ENCODE measurements around the gene PLEKHB2.
A peak's percentile ranks its signal among the peaks of the same experiment; 100 is the strongest.
"Not testable (repeated sequence)": the region's sequence is repeated elsewhere in the genome, so short reads cannot be mapped to it uniquely, and the experiment has no call there.

The PLEKHB2 gene

DNA sequence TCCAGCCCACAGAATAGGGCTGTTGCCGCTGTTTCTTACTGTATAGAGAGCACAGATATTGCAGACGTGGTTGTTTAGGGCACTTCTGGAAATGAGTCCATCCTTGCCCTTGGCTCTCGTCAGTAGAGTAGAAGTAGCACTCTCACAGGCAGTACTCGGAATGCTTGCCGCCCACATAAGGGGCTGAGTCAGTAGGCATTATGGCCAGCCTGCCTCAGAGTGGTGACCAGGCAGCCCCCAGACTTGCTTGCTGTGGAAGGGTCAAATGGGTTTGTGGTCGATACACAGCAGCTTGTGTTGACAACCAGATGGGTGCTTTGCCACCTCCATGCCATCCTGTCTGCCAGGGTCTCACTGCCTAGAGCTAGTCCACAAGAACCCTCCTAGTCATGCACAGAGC, 38.7 kb downstream of the PLEKHB2 start:
- TF ChIP-seq, protein P1, sequence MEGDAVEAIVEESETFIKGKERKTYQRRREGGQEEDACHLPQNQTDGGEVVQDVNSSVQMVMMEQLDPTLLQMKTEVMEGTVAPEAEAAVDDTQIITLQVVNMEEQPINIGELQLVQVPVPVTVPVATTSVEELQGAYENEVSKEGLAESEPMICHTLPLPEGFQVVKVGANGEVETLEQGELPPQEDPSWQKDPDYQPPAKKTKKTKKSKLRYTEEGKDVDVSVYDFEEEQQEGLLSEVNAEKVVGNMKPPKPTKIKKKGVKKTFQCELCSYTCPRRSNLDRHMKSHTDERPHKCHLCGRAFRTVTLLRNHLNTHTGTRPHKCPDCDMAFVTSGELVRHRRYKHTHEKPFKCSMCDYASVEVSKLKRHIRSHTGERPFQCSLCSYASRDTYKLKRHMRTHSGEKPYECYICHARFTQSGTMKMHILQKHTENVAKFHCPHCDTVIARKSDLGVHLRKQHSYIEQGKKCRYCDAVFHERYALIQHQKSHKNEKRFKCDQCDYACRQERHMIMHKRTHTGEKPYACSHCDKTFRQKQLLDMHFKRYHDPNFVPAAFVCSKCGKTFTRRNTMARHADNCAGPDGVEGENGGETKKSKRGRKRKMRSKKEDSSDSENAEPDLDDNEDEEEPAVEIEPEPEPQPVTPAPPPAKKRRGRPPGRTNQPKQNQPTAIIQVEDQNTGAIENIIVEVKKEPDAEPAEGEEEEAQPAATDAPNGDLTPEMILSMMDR (IDR thresholded peaks at IDR 0.05; ENCODE audit: low read depth, low read length), result no peak
- H3K4me3 ChIP-seq (ENCODE audit: low read depth, low read length), result no peak overlapping the region
- in situ Hi-C loops (cut with HindIII; ENCODE audit: low sequenced_read_pairs), result no loop called here
- peak; percentile 20 for DNase-seq (ENCODE audit: low read depth, low spot score)

DNA sequence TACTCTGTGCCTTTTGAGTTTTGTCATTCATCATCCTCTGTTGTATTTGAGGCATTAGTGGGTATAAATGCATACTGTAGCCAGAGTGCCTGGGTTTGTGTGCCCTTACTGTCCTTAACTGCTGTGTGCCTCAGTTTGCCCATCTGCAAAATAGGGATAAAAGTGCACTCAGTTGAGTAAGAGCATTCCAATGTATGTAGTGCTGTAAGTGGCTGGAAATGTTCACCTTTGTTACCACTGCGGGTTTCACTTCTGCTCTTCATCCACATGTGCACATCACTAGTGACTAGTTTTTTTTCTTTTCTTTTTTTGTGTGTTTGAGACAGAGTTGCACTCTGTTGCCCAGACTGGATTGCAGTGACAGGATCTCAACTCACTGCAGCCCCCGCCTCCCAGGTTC, 39.9 kb downstream of the PLEKHB2 start:
- no peak for DNase-seq (ENCODE audit: low read depth, low spot score)
- TF ChIP-seq, protein P1 (IDR thresholded peaks at IDR 0.05; ENCODE audit: low read depth, low read length), result no peak
- no peak overlapping the region for H3K4me3 ChIP-seq (ENCODE audit: low read depth, low read length)
- in situ Hi-C loops (cut with HindIII; ENCODE audit: low sequenced_read_pairs), result no loop called here

GRCh38 chr2:131146231-131146630, 41.1 kb downstream of the PLEKHB2 start:
- no peak for DNase-seq (ENCODE audit: low read depth, low spot score)
- H3K4me3 ChIP-seq (ENCODE audit: low read depth, low read length), result no peak overlapping the region
- in situ Hi-C loops (cut with HindIII; ENCODE audit: low sequenced_read_pairs), result no loop called here
- TF ChIP-seq, protein P1 (IDR thresholded peaks at IDR 0.05; ENCODE audit: low read depth, low read length), result no peak

DNA sequence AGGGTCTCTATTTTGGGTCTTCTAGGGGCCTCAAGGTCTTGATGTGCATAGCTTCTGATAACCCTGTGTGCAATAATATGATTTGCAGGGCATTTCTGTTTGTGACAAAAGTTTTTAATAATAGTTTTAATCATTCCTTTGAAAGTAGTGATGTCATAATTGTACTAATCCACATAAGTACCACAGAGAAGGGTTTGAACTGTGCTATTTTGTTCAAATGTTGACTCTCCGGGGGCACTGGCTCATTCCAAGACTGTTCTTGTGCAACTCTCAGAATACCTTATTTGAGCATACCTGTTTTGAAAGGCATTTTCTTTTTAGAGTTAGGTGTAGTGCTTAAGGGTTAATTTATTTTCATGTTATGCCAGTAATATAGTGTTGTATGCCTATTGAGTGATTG, 41.6 kb downstream of the PLEKHB2 start:
- DNase-seq (ENCODE audit: low read depth, low spot score), result no peak
- no peak overlapping the region for H3K4me3 ChIP-seq (ENCODE audit: low read depth, low read length)
- in situ Hi-C loops (cut with HindIII; ENCODE audit: low sequenced_read_pairs), result no loop called here
- TF ChIP-seq, protein P1 (IDR thresholded peaks at IDR 0.05; ENCODE audit: low read depth, low read length), result no peak

GRCh38 chr2:131148426-131148825, 43.3 kb downstream of the PLEKHB2 start:
- in situ Hi-C loops (cut with HindIII; ENCODE audit: low sequenced_read_pairs), result no loop called here
- no peak overlapping the region for H3K4me3 ChIP-seq (ENCODE audit: low read depth, low read length)
- TF ChIP-seq, protein P1 (IDR thresholded peaks at IDR 0.05; ENCODE audit: low read depth, low read length), result no peak
- DNase-seq (ENCODE audit: low read depth, low spot score), result no peak

GRCh38 chr2:131150109-131150508, 45.0 kb downstream of the PLEKHB2 start:
- DNase-seq (ENCODE audit: low read depth, low spot score); in situ Hi-C loops (cut with HindIII; ENCODE audit: low sequenced_read_pairs); H3K4me3 ChIP-seq (ENCODE audit: low read depth, low read length): not testable (repeated sequence)

- TF ChIP-seq, protein P1 (IDR thresholded peaks at IDR 0.05; ENCODE audit: low read depth, low read length), result no peak
- no peak overlapping the region for H3K4me3 ChIP-seq (ENCODE audit: low read depth, low read length)
- in situ Hi-C loops (cut with HindIII; ENCODE audit: low sequenced_read_pairs), result no loop called here
- DNase-seq (ENCODE audit: low read depth, low spot score), result no peak
These were observed 46.3 kb downstream of the PLEKHB2 start for GRCh38 chr2:131151398-131151797.
